K562 (cell line): ENCODE results near the gene RPL14. TPM values are rescaled to one million over a fixed set of nuclear protein-coding genes. Genes with fewer than 3 reads are reported as not detected.

Experiments
- AFF1 ChIP-seq, 2 experiments: fragments of 450-650 bp; IDR thresholded peaks; 2 replicates each; pipeline ENCODE4 v1.6.1; 2018; ENCODE audit warnings: mild to moderate bottlenecking in 2 of 2, low read depth in 1 of 2; ENCODE audit not compliant: partially characterized antibody in 2 of 2
- ARID1B ChIP-seq: fragments of 450-650 bp; IDR thresholded peaks from 2 replicates; pipeline ENCODE4 v1.6.1; 2016; ENCODE audit warnings: antibody characterized with exemption, mild to moderate bottlenecking, inconsistent platforms
- CBFB ChIP-seq: sonication (generic); formaldehyde crosslinking; IDR thresholded peaks from 2 replicates; pipeline ENCODE4 v1.4.0; 2020; ENCODE audit warnings: mild to moderate bottlenecking, missing genetic modification reagents
- ELF2 ChIP-seq: fragments of 250-450 bp; sonication (Bioruptor Pico); IDR thresholded peaks from 2 replicates; pipeline ENCODE4 v1.5.0; 2021; ENCODE audit warnings: mild to moderate bottlenecking
- EP400 ChIP-seq: fragments of 450-650 bp; IDR thresholded peaks from 2 replicates; pipeline ENCODE4 v1.6.1; 2017; ENCODE audit warnings: antibody characterized with exemption, mild to moderate bottlenecking, moderate library complexity
- HDAC2 ChIP-seq: fragments of 450-650 bp; IDR thresholded peaks from 2 replicates; pipeline ENCODE4 v1.6.1; 2016; ENCODE audit warnings: mild to moderate bottlenecking
- L3MBTL2 ChIP-seq: fragments of 450-650 bp; IDR thresholded peaks from 2 replicates; pipeline ENCODE4 v1.6.1; 2016; ENCODE audit warnings: mild to moderate bottlenecking, moderate library complexity
- MAZ ChIP-seq, 2 experiments: fragments of 450-650 bp in 1 of 2; sonication (generic) in 1 of 2; formaldehyde crosslinking; IDR thresholded peaks in 1 of 2; conservative IDR thresholded peaks in 1 of 2; 2 replicates each; pipeline versions ENCODE4 v1.4.0 to v1.5.0; 2020; ENCODE audit warnings: mild to moderate bottlenecking in 1 of 2, missing genetic modification reagents in 1 of 2
- MGA ChIP-seq: fragments of 450-650 bp; IDR thresholded peaks from 2 replicates; pipeline ENCODE4 v1.6.1; 2016; ENCODE audit warnings: mild to moderate bottlenecking, moderate library complexity
- NFRKB ChIP-seq: fragments of 450-650 bp; IDR thresholded peaks from 2 replicates; pipeline ENCODE4 v1.6.1; 2016; ENCODE audit warnings: low read depth
- RB1 ChIP-seq: fragments of 450-650 bp; IDR thresholded peaks from 2 replicates; pipeline ENCODE4 v1.6.1; 2017; ENCODE audit warnings: low read depth, mild to moderate bottlenecking
- SOX6 ChIP-seq: fragments of 450-650 bp; IDR thresholded peaks from 2 replicates; pipeline ENCODE4 v1.6.1; 2014; ENCODE audit warnings: mild to moderate bottlenecking
- polyA plus RNA-seq, 8 experiments: library from polyadenylated mRNA; depleted of rRNA in 4 of 8; stranded (reverse) in 5 of 8; unstranded in 3 of 8; fragments of >200 nt; fragmentation: Nextera tagmentation in 2 of 8; fragmentation: Illumina TruSeq in 1 of 8; extraction: Ambion mirVana in 2 of 8; extraction: Trizol in 1 of 8; gene quantifications; 2 replicates each; pipeline versions ENCODE4 v1.2.1 to v1.2.3, GENCODE V29; 2011 to 2014; ENCODE audit warnings: inconsistent platforms in 1 of 8, missing spikeins in 1 of 8
- total RNA-seq, 7 experiments: library from RNA; depleted of rRNA in 6 of 7; stranded (reverse); fragments of >200 nt in 6 of 7; fragmentation: Illumina TruSeq in 2 of 7; extraction: Trizol in 2 of 7; gene quantifications; 2 replicates each; pipeline versions ENCODE4 v1.2.1 to v1.2.3, GENCODE V29; 2011 to 2021; ENCODE audit warnings: low replicate concordance in 1 of 7

Gene RPL14
- total and polyA plus RNA-seq, 9 of the 15 experiments (the other 6 are each of a cell fraction or from before 2014, with no cell fraction given): 851 to 4,649 (median 2,133) TPM

GRCh38 chr3:40476478-40477470 lies 19.6 kb downstream of the RPL14 start, which contains the start of gene ZNF619 (continued):
- TF ChIP-seq AFF1 (IDR thresholded peaks at IDR 0.05; ENCODE audit: low read depth in 1 of 2, partially characterized antibody in 2 of 2): peak in 1 of 2 experiments; percentile 42
- peak in 1 of 2 experiments; percentile 54; a peak in 1 of 4 replicates for TF ChIP-seq MAZ (CRISPR knock-in tag; conservative IDR thresholded peaks at IDR 0.05 in 1 of 2, IDR thresholded peaks at IDR 0.05 in 1 of 2)
- TF ChIP-seq RB1: peak; percentile 80
- TF ChIP-seq MGA: peak; percentile 50
- 0 out of 2 replicates have a peak, but pooled peaks have one; percentile 33 for TF ChIP-seq ARID1B
- peak; percentile 85 for TF ChIP-seq EP400
- TF ChIP-seq CBFB (CRISPR knock-in tag): no peak
- TF ChIP-seq NFRKB: peak; percentile 76
- no peak for TF ChIP-seq HDAC2
- TF ChIP-seq SOX6: no peak
- peak; percentile 66; the same call in 1 of the 2 replicates for TF ChIP-seq L3MBTL2
- TF ChIP-seq ELF2: peak; percentile 88
